IMR-90 (cell line): ENCODE data around the gene ZNF280B. TPM values are rescaled to one million over a fixed set of nuclear protein-coding genes. Genes with fewer than 3 reads are reported as not detected.

Experiments
- ATAC-seq: fragments of 200-7000 bp; cut with Tn5 transposase; 2 replicates; pipeline ENCODE4 v1.9.1; 2020; ENCODE audit warnings: low read depth, mild to moderate bottlenecking, moderate library complexity
- BruUV-seq: library from RNA; stranded (reverse); fragments of 400-500 nt; replicated peaks from 2 replicates; lab custom pipeline; 2021; lab: Mats Ljungman, UMichigan
- CTCF ChIA-PET: fragments of 300-600 bp; formaldehyde crosslinking; extraction: SDS; loops from one replicate; lab custom pipeline; 2021; ENCODE audit warnings: antibody characterized with exemption; lab: Yijun Ruan, JAX
- POLR2A ChIA-PET: fragments of 300-600 bp; sonication (Branson Sonifier 250); formaldehyde crosslinking; loops from one replicate; lab custom pipeline; 2022; ENCODE audit warnings: antibody characterized with exemption; ENCODE audit not compliant: unreplicated experiment; lab: Charles Lee
- DNase-seq: peaks from one replicate; pipeline ENCODE4 v3.0.0; 2013
- H2AFZ ChIP-seq: replicated peaks from 2 replicates; pipeline ENCODE3; 2013; ENCODE audit warnings: low read length, mild to moderate bottlenecking; ENCODE audit not compliant: poor library complexity
- H2AK5ac ChIP-seq: 2 replicates; pipeline ENCODE4 v1.6.1; 2013; ENCODE audit warnings: low read depth, low read length, inconsistent platforms
- H2AK9ac ChIP-seq: replicated peaks from 2 replicates; pipeline ENCODE3; 2013; ENCODE audit warnings: mild to moderate bottlenecking, low read depth, low read length, moderate library complexity; ENCODE audit not compliant: poor library complexity
- H2BK120ac ChIP-seq: 2 replicates; pipeline ENCODE4 v1.6.1; 2013; ENCODE audit warnings: low read depth, low read length, inconsistent platforms
- H2BK15ac ChIP-seq: 3 replicates; pipeline ENCODE4 v1.6.1; 2013; ENCODE audit warnings: low read depth, low read length, inconsistent platforms
- H2BK20ac ChIP-seq: 2 replicates; pipeline ENCODE4 v1.6.1; 2013; ENCODE audit warnings: low read depth, mild to moderate bottlenecking, inconsistent platforms, low read length, moderate library complexity
- H2BK5ac ChIP-seq: 2 replicates; pipeline ENCODE4 v1.6.1; 2013; ENCODE audit warnings: mild to moderate bottlenecking, low read depth, low read length, inconsistent platforms; ENCODE audit not compliant: poor library complexity, severe bottlenecking
- H3K14ac ChIP-seq: replicated peaks from 2 replicates; pipeline ENCODE4 v1.6.1; 2013; ENCODE audit warnings: low read depth, low read length, inconsistent platforms
- H3K18ac ChIP-seq: 2 replicates; pipeline ENCODE4 v1.6.1; 2013; ENCODE audit warnings: low read depth, low read length, control low read depth
- H3K23ac ChIP-seq: 2 replicates; pipeline ENCODE4 v1.6.1; 2013; ENCODE audit warnings: low read depth, low read length, inconsistent platforms
- H3K27ac ChIP-seq: 2 replicates; pipeline ENCODE4 v1.5.1; 2013; ENCODE audit warnings: mild to moderate bottlenecking, control low read depth, low read length; ENCODE audit not compliant: insufficient read depth
- H3K27me3 ChIP-seq: 2 replicates; pipeline ENCODE4 v1.6.1; 2013; ENCODE audit warnings: low read length; ENCODE audit not compliant: control insufficient read depth, insufficient read depth
- H3K36me3 ChIP-seq: 2 replicates; pipeline ENCODE4 v1.6.1; 2013; ENCODE audit warnings: low read length, mixed read lengths; ENCODE audit not compliant: control insufficient read depth, insufficient read depth
- H3K4ac ChIP-seq: 2 replicates; pipeline ENCODE4 v1.6.1; 2013; ENCODE audit warnings: low read depth, low read length, inconsistent platforms
- H3K4me1 ChIP-seq: 2 replicates; pipeline ENCODE4 v1.6.1; 2013; ENCODE audit warnings: low read length, mixed read lengths; ENCODE audit not compliant: control insufficient read depth, insufficient read depth
- H3K4me2 ChIP-seq: 2 replicates; pipeline ENCODE4 v1.6.1; 2013; ENCODE audit warnings: low read depth, mild to moderate bottlenecking, control low read depth, low read length, moderate library complexity
- H3K4me3 ChIP-seq: 2 replicates; pipeline ENCODE4 v1.5.1; 2013; ENCODE audit warnings: low read depth, mild to moderate bottlenecking, control low read depth, low read length, moderate library complexity; ENCODE audit not compliant: insufficient read depth
- H3K56ac ChIP-seq: 2 replicates; pipeline ENCODE4 v1.6.1; 2013; ENCODE audit warnings: low read length, inconsistent platforms; ENCODE audit not compliant: insufficient read depth; ENCODE audit errors: extremely low read depth
- H3K79me1 ChIP-seq, 2 experiments: 2 replicates each; pipeline ENCODE4 v1.6.1; 2013; ENCODE audit warnings: low read length in 2 of 2, inconsistent platforms in 1 of 2, low read depth in 1 of 2
- H3K9ac ChIP-seq: 2 replicates; pipeline ENCODE4 v1.6.1; 2013; ENCODE audit warnings: low read depth, low read length, control low read depth
- H3K9me1 ChIP-seq: 2 replicates; pipeline ENCODE4 v1.6.1; 2013; ENCODE audit warnings: low read length, inconsistent platforms; ENCODE audit not compliant: insufficient read depth
- H3K9me3 ChIP-seq: 2 replicates; pipeline ENCODE4 v1.6.1; 2013; ENCODE audit warnings: low read length; ENCODE audit not compliant: control insufficient read depth, insufficient read depth
- H4K20me1 ChIP-seq: 2 replicates; pipeline ENCODE4 v1.6.1; 2013; ENCODE audit warnings: low read length, inconsistent platforms; ENCODE audit not compliant: insufficient read depth
- H4K5ac ChIP-seq: 2 replicates; pipeline ENCODE4 v1.6.1; 2013; ENCODE audit warnings: mild to moderate bottlenecking, low read depth, low read length, control low read depth
- H4K8ac ChIP-seq, 2 experiments: 2 replicates each; pipeline ENCODE4 v1.6.1; 2013; ENCODE audit warnings: low read depth in 2 of 2, low read length in 2 of 2, control low read depth in 1 of 2, inconsistent platforms in 1 of 2
- H4K91ac ChIP-seq: 2 replicates; pipeline ENCODE4 v1.6.1; 2013; ENCODE audit warnings: low read depth, low read length, inconsistent platforms; ENCODE audit not compliant: insufficient read depth
- CEBPB ChIP-seq: IDR thresholded peaks from 2 replicates; pipeline ENCODE4 v1.6.1; 2012; ENCODE audit warnings: low read depth, low read length, improper control_type of control experiment
- MXI1 ChIP-seq: IDR thresholded peaks from 2 replicates; pipeline ENCODE4 v1.6.1; 2012; ENCODE audit warnings: low read depth, mild to moderate bottlenecking, low read length, moderate library complexity, borderline replicate concordance
- WGBS, 2 experiments: methylation state at CpG; one replicate each; pipeline versions ENCODE4 v1.1.5 to v1.1.7; 2013; ENCODE audit warnings: missing lambda C conversion rate in 2 of 2; ENCODE audit not compliant: insufficient read length in 1 of 2; ENCODE audit errors: extremely low coverage in 2 of 2; 5-methylcytosine and 5-hydroxymethylcytosine counted together
- dilution Hi-C: fragments of 300-500 bp; cut with HindIII; formaldehyde crosslinking; loops from one replicate; pipeline ENCODE4 v1.14.3; 2018; ENCODE audit warnings: low sequenced_read_pairs; ENCODE audit not compliant: unreplicated experiment
- in situ Hi-C: fragments of 300-500 bp; cut with MboI; formaldehyde crosslinking; loops from 3 replicates; pipeline ENCODE4 v1.14.3; 2019; ENCODE audit warnings: low sequenced_read_pairs, inconsistent platforms, mixed read lengths
- intact Hi-C: fragments of 100-400 bp; cut with micrococcal nuclease; formaldehyde crosslinking; loops from 2 replicates; pipeline ENCODE4 v1.10.0; 2022
- polyA plus RNA-seq, 3 experiments: library from polyadenylated mRNA; depleted of rRNA; stranded (reverse); fragments of >200 nt; gene quantifications; 2 replicates each; pipeline ENCODE4 v1.2.3, GENCODE V29; 2012; ENCODE audit warnings: low replicate concordance in 1 of 3
- total RNA-seq: library from RNA; depleted of rRNA; stranded (reverse); fragments of >200 nt; gene quantifications from 2 replicates; pipeline ENCODE4 v1.2.3, GENCODE V29; 2012

ZNF280B gene
- total and polyA plus RNA-seq, 2 of the 4 experiments (the other 2 are of a cell fraction), result 0.65 to 1.4 TPM

GRCh38 chr22:22521631-22522030, 13.1 kb upstream of the ZNF280B start:
- no peak overlapping the region for H2BK15ac ChIP-seq
- no peak overlapping the region for H3K14ac ChIP-seq
- H2AK5ac ChIP-seq, result no peak overlapping the region
- dilution Hi-C loops (no loop called here), intact Hi-C loops (no loop called here), in situ Hi-C loops (no loop called here)
- ChIA-PET POLR2A (no interaction called here), CTCF (no interaction called here)
- H2BK20ac ChIP-seq, result no peak overlapping the region
- H2AFZ ChIP-seq, result no peak overlapping the region
- no peak overlapping the region for H2BK120ac ChIP-seq
- H4K20me1 ChIP-seq, result no peaks in the 10 kb centered on the region
- peak; percentile 34; the same call in 1 of the 2 replicates for TF ChIP-seq CEBPB
- TF ChIP-seq MXI1, result no peak
- no peak overlapping the region for H3K23ac ChIP-seq
- no TSS peak for BruUV-seq
- H3K4me1 ChIP-seq, result no peaks in the 10 kb centered on the region
- no peak overlapping the region for H4K8ac ChIP-seq
- peaks cover 5% of the 10 kb centered on the region for H3K27me3 ChIP-seq
- ATAC-seq, result no peak
- WGBS, 2 experiments, result no CpG with 5 or more reads among the region's 8 CpGs
- no peak overlapping the region for H3K4me2 ChIP-seq
- H2BK5ac ChIP-seq, result no peak overlapping the region
- H3K36me3 ChIP-seq, result no peaks in the 10 kb centered on the region
- H4K5ac ChIP-seq, result no peak overlapping the region
- no peak overlapping the region for H3K27ac ChIP-seq
- no peaks in the 10 kb centered on the region for H3K79me1 ChIP-seq
- H3K18ac ChIP-seq, result no peak overlapping the region
- no peak overlapping the region for H2AK9ac ChIP-seq
- no peak overlapping the region for H4K91ac ChIP-seq
- no peak overlapping the region for H3K56ac ChIP-seq
- DNase-seq, result no peak
- H3K4ac ChIP-seq, result no peak overlapping the region
- H3K9me3 ChIP-seq, result no peaks in the 10 kb centered on the region
- H3K9me1 ChIP-seq, result no peaks in the 10 kb centered on the region
- H3K4me3 ChIP-seq, result no peak overlapping the region
- no peak overlapping the region for H3K9ac ChIP-seq
